ENCODE data around the gene TERB1. TPM values are rescaled to one million over a fixed set of nuclear protein-coding genes. Genes with fewer than 3 reads are reported as not detected.

TERB1 gene
- total and polyA plus RNA-seq, 2 donors (not counting 3 experiments of a cell fraction or from before 2014, with no cell fraction given): not detected

GRCh38 chr16:66741169-66741900, 60.0 kb downstream of the TERB1 start:
- Histone ChIP-seq H2AFZ (ENCODE audit: low read depth, low read length) (peak overlapping the region; percentile 19), H3K79me2 (ENCODE audit: control insufficient read depth, insufficient read depth, low read length) (peaks cover 57% of the 10 kb centered on the region), H3K4me1 (ENCODE audit: control insufficient read depth, extremely low read depth, insufficient read depth, low read length) (peaks cover 34% of the 10 kb centered on the region), H3K4me3 (replicated peaks in 1 of 3; ENCODE audit: insufficient read depth in 1 of 3, low read depth in 1 of 3, low read length in 3 of 3) (peak overlapping the region in 1 of 3 experiments; percentile 42), H3K9ac (replicated peaks; ENCODE audit: extremely low read depth, insufficient read depth, low read length) (peak overlapping the region; percentile 91), H3K27ac (ENCODE audit: insufficient read depth, low read depth, low read length) (peak overlapping the region; percentile 97), H3K9me3 (replicated peaks; ENCODE audit: control insufficient read depth, insufficient read depth, low read length) (no peaks in the 10 kb centered on the region), H3K36me3 (ENCODE audit: control insufficient read depth in 2 of 2, extremely low read depth in 1 of 2, insufficient read depth in 2 of 2, low read length in 2 of 2) (peaks cover 14 to 21% of the 10 kb centered on the region in 2 experiments), H3K4me2 (ENCODE audit: insufficient read depth, low read length) (peak overlapping the region; percentile 68), H3K27me3 (ENCODE audit: control insufficient read depth in 2 of 2, insufficient read depth in 2 of 2, low read length in 2 of 2) (no peaks in the 10 kb centered on the region), H3K9me1 (replicated peaks; ENCODE audit: control insufficient read depth, extremely low read depth, insufficient read depth, low read length) (no peaks in the 10 kb centered on the region), H4K20me1 (replicated peaks; ENCODE audit: control insufficient read depth, extremely low read depth, insufficient read depth, low read length) (no peaks in the 10 kb centered on the region)
- BruUV-seq (replicated peaks): TSS peak; percentile 45
- FAIRE-seq (peak; percentile 97), DNase-seq (ENCODE audit: low read depth, low spot score) (peak; percentile 99)
- intact Hi-C loops (cut with micrococcal nuclease): loop anchor here (1.0 to 5.0 kb wide), 5 partner anchors 10 to 334 kb away; partner anchors contain the start of gene DYNC1LI2
- CTCF ChIA-PET: interaction anchor here (0.8 to 4.3 kb wide), 19 partner anchors 10 to 133 kb away, joined by 3 to 69 read pairs (median 7); partner anchors contain the start of genes DYNC1LI2 and NAE1
- TF ChIP-seq POLR2AphosphoS5 (IDR thresholded peaks at IDR 0.05; ENCODE audit: insufficient read depth, low read depth, low read length) (peak; percentile 61), FOS (IDR thresholded peaks at IDR 0.05; ENCODE audit: borderline replicate concordance, insufficient read depth, low read length) (peak; percentile 18)
- TF ChIP-seq, protein P1, sequence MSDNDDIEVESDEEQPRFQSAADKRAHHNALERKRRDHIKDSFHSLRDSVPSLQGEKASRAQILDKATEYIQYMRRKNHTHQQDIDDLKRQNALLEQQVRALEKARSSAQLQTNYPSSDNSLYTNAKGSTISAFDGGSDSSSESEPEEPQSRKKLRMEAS (IDR thresholded peaks at IDR 0.05; ENCODE audit: insufficient read depth, insufficient read length): no peak
- POLR2A ChIA-PET: interaction anchor here (0.6 to 1.0 kb wide), 7 partner anchors 9 to 124 kb away, joined by 3 to 11 read pairs (median 4); partner anchors contain the start of genes DYNC1LI2 and NAE1
- dilution Hi-C loops (cut with MboI; ENCODE audit: extremely low pct_ligation_motif_present, low sequenced_read_pairs): no loop called here

- Histone ChIP-seq H3K79me2 (ENCODE audit: control insufficient read depth, insufficient read depth, low read length) (peaks cover 52% of the 10 kb centered on the region), H3K4me3 (replicated peaks in 1 of 3; ENCODE audit: insufficient read depth in 1 of 3, low read depth in 1 of 3, low read length in 3 of 3) (no peak overlapping the region), H2AFZ (ENCODE audit: low read depth, low read length) (no peak overlapping the region), H3K36me3 (ENCODE audit: control insufficient read depth in 2 of 2, extremely low read depth in 1 of 2, insufficient read depth in 2 of 2, low read length in 2 of 2) (peaks cover 18 to 19% of the 10 kb centered on the region in 2 experiments), H3K9me1 (replicated peaks; ENCODE audit: control insufficient read depth, extremely low read depth, insufficient read depth, low read length) (no peaks in the 10 kb centered on the region), H3K4me1 (ENCODE audit: control insufficient read depth, extremely low read depth, insufficient read depth, low read length) (peaks cover 34% of the 10 kb centered on the region), H3K9me3 (replicated peaks; ENCODE audit: control insufficient read depth, insufficient read depth, low read length) (no peaks in the 10 kb centered on the region), H3K4me2 (ENCODE audit: insufficient read depth, low read length) (peak overlapping the region; percentile 68), H3K27me3 (ENCODE audit: control insufficient read depth in 2 of 2, insufficient read depth in 2 of 2, low read length in 2 of 2) (no peaks in the 10 kb centered on the region), H3K9ac (replicated peaks; ENCODE audit: extremely low read depth, insufficient read depth, low read length) (peak overlapping the region; percentile 91), H4K20me1 (replicated peaks; ENCODE audit: control insufficient read depth, extremely low read depth, insufficient read depth, low read length) (no peaks in the 10 kb centered on the region), H3K27ac (ENCODE audit: insufficient read depth, low read depth, low read length) (peak overlapping the region; percentile 97)
- DNase-seq (ENCODE audit: low read depth, low spot score): peak; percentile 38
- TF ChIP-seq EZH2 (IDR thresholded peaks at IDR 0.05; ENCODE audit: borderline replicate concordance, low read depth, low read length, severe bottlenecking): no peak
- peak; percentile 51 for TF ChIP-seq POLR2A (IDR thresholded peaks at IDR 0.05; ENCODE audit: low read depth, low read length)
- CTCF ChIA-PET: interaction anchor here (0.6 to 4.3 kb wide), 23 partner anchors 8 to 176 kb away, joined by 3 to 69 read pairs (median 5); partner anchors contain the start of genes DYNC1LI2 and NAE1
- no TSS peak for BruUV-seq (replicated peaks)
- dilution Hi-C loops (cut with MboI; ENCODE audit: extremely low pct_ligation_motif_present, low sequenced_read_pairs): no loop called here
- POLR2A ChIA-PET: no interaction called here
- intact Hi-C loops (cut with micrococcal nuclease): loop anchor here (1.0 to 5.0 kb wide), 4 partner anchors 12 to 333 kb away; no protein-coding TSS in a partner anchor
- FAIRE-seq: peak; percentile 65
Measured at GRCh38 chr16:66740533-66740932, 60.9 kb downstream of the TERB1 start.

All from endothelial cell of umbilical vein (primary cell).